ENCODE results near the gene SLC17A2.

Gene SLC17A2

DNA sequence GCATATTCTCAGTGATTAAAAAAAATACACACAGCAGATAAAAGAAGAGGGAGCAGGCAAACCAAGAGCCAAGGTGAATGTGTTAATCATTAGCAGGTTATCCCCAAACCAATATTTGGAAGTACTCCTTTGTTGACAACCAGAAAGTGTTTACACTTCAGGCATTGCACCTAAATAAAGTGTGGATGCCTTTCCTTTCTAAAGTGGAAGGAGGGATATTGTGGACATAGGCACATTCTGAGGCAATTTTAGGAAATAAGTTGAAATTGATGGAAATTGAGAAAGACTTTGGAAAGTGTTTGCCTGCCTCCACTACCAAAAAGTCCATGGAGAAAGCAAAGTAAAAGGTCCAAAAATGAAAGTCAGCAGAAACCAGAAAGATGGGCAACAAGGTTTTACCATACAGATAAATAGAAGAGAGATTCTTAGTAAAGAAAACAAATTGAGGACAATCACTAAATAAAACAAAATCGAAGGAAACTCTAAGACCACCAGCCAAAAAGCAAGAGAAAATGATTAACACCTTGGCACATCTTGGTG, 22.9 kb downstream of the SLC17A2 start:
- TF ChIP-seq, protein P1, sequence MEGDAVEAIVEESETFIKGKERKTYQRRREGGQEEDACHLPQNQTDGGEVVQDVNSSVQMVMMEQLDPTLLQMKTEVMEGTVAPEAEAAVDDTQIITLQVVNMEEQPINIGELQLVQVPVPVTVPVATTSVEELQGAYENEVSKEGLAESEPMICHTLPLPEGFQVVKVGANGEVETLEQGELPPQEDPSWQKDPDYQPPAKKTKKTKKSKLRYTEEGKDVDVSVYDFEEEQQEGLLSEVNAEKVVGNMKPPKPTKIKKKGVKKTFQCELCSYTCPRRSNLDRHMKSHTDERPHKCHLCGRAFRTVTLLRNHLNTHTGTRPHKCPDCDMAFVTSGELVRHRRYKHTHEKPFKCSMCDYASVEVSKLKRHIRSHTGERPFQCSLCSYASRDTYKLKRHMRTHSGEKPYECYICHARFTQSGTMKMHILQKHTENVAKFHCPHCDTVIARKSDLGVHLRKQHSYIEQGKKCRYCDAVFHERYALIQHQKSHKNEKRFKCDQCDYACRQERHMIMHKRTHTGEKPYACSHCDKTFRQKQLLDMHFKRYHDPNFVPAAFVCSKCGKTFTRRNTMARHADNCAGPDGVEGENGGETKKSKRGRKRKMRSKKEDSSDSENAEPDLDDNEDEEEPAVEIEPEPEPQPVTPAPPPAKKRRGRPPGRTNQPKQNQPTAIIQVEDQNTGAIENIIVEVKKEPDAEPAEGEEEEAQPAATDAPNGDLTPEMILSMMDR (IDR thresholded peaks at IDR 0.05; ENCODE audit: low read depth, low read length, poor library complexity, severe bottlenecking): no peak
- TF ChIP-seq EZH2phosphoT487 (IDR thresholded peaks at IDR 0.05; ENCODE audit: borderline replicate concordance, low read length): no peak
- Histone ChIP-seq H4K20me1 (ENCODE audit: control insufficient read depth, insufficient read depth, low read depth, low read length) (no peaks in the 10 kb centered on the region), H3K27ac (ENCODE audit: low read depth, low read length) (no peak overlapping the region), H3F3A (ENCODE audit: control insufficient read depth, insufficient read depth) (no peaks in the 10 kb centered on the region), H3K9me3 (ENCODE audit: control insufficient read depth, insufficient read depth, low read length) (no peaks in the 10 kb centered on the region), H3K27me3 (ENCODE audit: control insufficient read depth, low read length) (peaks cover 3% of the 10 kb centered on the region; the same call in 1 of the 2 replicates), H3K9me2 (replicated peaks; ENCODE audit: control insufficient read depth, low read length) (no peaks in the 10 kb centered on the region), H3K36me3 (ENCODE audit: control insufficient read depth, low read length) (no peaks in the 10 kb centered on the region), H3K79me2 (ENCODE audit: control insufficient read depth, low read length) (no peaks in the 10 kb centered on the region), H3K4me3 (ENCODE audit: low read length) (no peak overlapping the region), H3K4me2 (ENCODE audit: low read length) (no peak overlapping the region), H3K4me1 (ENCODE audit: control insufficient read depth, low read length) (0 out of 2 replicates have a peak, but pooled peaks cover 4% of the 10 kb centered on the region)

DNA sequence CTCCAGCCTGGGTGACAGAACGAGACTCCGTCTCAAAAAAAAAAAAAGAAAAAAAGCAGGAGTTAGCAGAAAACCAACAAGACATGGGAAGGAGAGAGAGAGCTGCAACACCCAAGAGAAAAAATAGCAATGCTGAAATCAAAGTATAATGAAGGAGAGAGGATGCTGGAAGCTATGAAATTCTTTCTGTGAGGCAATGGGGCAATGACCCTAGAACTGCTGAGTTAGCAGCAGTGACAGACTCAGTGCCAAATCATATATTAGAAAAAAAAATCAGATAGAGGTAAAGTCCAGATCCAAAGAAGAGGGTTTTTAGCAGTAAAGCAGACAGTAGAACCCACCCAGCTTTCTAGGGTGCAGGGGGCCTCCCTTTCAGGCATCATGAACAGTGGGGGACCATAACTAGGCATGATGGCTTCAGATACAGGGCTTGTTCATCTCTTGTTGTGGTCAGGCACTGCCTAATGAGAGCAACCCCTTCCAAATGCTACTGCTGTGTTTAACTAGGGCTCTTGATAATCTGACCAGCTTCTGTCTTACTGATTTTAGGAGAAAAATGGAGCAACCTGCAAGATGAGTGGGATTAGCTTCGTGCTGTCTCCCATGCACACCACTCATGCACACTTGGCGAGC, 26.9 kb downstream of the SLC17A2 start:
- TF ChIP-seq EZH2phosphoT487 (IDR thresholded peaks at IDR 0.05; ENCODE audit: borderline replicate concordance, low read length): no peak
- TF ChIP-seq, protein P1 (IDR thresholded peaks at IDR 0.05; ENCODE audit: low read depth, low read length, poor library complexity, severe bottlenecking): no peak

DNA sequence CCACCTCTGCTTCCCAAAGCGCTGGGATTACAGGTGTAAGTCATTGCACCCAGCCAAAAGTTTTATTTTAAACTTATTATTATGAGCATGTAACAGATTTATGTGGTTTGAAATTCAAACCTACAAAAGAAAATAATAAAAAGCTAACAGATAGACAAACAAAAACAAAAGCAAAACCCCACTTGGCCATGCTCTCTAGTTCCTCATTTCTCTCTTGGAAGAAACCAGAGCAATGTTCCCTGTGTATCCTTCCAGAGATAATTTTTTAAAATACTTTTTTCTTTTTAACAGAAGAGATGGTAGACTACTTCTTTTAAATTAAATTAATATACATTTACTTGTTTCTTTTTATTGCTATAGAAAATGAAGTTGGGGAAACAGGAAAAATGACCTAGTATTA, 28.4 kb downstream of the SLC17A2 start:
- H4K20me1 ChIP-seq (ENCODE audit: control insufficient read depth, insufficient read depth, low read depth, low read length): no peaks in the 10 kb centered on the region
- H3K79me2 ChIP-seq (ENCODE audit: control insufficient read depth, low read length): no peaks in the 10 kb centered on the region
- no peaks in the 10 kb centered on the region for H3F3A ChIP-seq (ENCODE audit: control insufficient read depth, insufficient read depth)
- no peaks in the 10 kb centered on the region for H3K9me3 ChIP-seq (ENCODE audit: control insufficient read depth, insufficient read depth, low read length)
- H3K4me1 ChIP-seq (ENCODE audit: control insufficient read depth, low read length): no peaks in the 10 kb centered on the region
- H3K9me2 ChIP-seq (replicated peaks; ENCODE audit: control insufficient read depth, low read length): no peaks in the 10 kb centered on the region
- no peaks in the 10 kb centered on the region for H3K27me3 ChIP-seq (ENCODE audit: control insufficient read depth, low read length)
- TF ChIP-seq, protein P1 (IDR thresholded peaks at IDR 0.05; ENCODE audit: low read depth, low read length, poor library complexity, severe bottlenecking): no peak
- TF ChIP-seq EZH2phosphoT487 (IDR thresholded peaks at IDR 0.05; ENCODE audit: borderline replicate concordance, low read length): no peak
- no peak overlapping the region for H3K4me3 ChIP-seq (ENCODE audit: low read length)
- no peak overlapping the region for H3K4me2 ChIP-seq (ENCODE audit: low read length)
- H3K27ac ChIP-seq (ENCODE audit: low read depth, low read length): no peak overlapping the region
- H3K36me3 ChIP-seq (ENCODE audit: control insufficient read depth, low read length): no peaks in the 10 kb centered on the region

More for the DNA sequence above, 26.9 kb downstream of the SLC17A2 start:
- no peaks in the 10 kb centered on the region for H3F3A ChIP-seq (ENCODE audit: control insufficient read depth, insufficient read depth)
- H3K27ac ChIP-seq (ENCODE audit: low read depth, low read length): no peak overlapping the region
- H3K9me2 ChIP-seq (replicated peaks; ENCODE audit: control insufficient read depth, low read length): no peaks in the 10 kb centered on the region
- H3K4me3 ChIP-seq (ENCODE audit: low read length): no peak overlapping the region
- no peaks in the 10 kb centered on the region for H3K9me3 ChIP-seq (ENCODE audit: control insufficient read depth, insufficient read depth, low read length)
- H3K79me2 ChIP-seq (ENCODE audit: control insufficient read depth, low read length): no peaks in the 10 kb centered on the region
- H3K4me2 ChIP-seq (ENCODE audit: low read length): no peak overlapping the region
- no peaks in the 10 kb centered on the region for H3K4me1 ChIP-seq (ENCODE audit: control insufficient read depth, low read length)
- H3K27me3 ChIP-seq (ENCODE audit: control insufficient read depth, low read length): peaks cover 3% of the 10 kb centered on the region; the same call in 1 of the 2 replicates
- H4K20me1 ChIP-seq (ENCODE audit: control insufficient read depth, insufficient read depth, low read depth, low read length): no peaks in the 10 kb centered on the region
- no peaks in the 10 kb centered on the region for H3K36me3 ChIP-seq (ENCODE audit: control insufficient read depth, low read length)

All from DOHH2 (cell line).